Right lobe of liver (tissue), 4 donors: ENCODE data around the gene ZNF319.

Experiments used
- POLR2A ChIP-seq: fragments of 450-650 bp; IDR thresholded peaks from one replicate; pipeline ENCODE4 v1.6.1; 2017; ENCODE audit warnings: antibody characterized with exemption, mild to moderate bottlenecking
- TF ChIP-seq, protein P1 (sequence below), 4 donors: fragments of 200-600 bp in 3 of 4; fragments of 450-650 bp in 1 of 4; IDR thresholded peaks; one replicate each; pipeline versions ENCODE4 v1.5.1 to v1.8.0; 2016 to 2022; ENCODE audit warnings: antibody characterized with exemption in 4 of 4, mild to moderate bottlenecking in 2 of 4
- donor health status: DM: no; HTN: no; CAD: no.
- donor health status: DM: no; HTN: no; CAD: no.
- donor health status: DM: no; HTN: yes; CAD: no.

DNA sequence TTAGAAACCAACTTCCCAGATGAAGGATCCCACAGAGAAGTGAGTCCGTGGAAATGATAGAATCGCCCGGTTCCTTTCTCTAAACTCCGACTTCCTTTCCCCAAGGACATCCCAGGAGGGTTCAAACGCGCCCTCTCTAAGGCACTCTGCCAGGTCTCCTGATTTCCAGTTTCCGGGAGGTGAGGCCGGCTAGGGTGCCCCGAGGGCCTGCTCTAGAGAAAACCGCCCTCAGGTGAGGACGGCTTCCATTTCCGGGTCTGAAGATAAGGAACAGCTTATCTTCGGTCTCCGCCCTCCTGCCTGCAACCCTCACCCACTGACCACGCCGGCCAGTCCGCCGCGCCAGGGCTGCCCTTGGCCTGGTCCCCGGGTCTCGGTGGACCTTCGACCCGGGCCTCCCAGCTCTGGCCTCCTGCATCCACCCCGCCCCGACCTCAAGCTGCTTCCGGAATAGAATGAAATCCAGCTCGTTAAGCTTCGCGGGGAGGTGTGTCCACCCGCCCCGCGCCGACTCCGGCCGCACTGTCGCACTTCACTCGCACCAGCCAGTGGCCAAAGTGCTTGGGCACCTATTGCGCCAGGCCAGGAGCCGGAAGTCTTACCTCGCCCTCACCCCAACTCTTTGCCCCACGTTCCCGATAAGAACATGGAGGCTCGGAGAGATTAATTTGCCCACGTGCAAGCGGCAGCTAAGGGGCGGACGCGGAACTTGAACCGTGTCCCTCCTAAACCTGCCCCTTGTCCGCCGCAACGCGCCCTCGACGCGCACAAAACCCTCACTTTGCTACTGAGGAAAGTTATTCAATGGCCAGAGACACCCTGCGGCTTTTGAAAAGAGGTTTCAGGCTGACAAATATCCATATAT lies 24.2 kb upstream of the ZNF319 start:
- TF ChIP-seq, protein P1, sequence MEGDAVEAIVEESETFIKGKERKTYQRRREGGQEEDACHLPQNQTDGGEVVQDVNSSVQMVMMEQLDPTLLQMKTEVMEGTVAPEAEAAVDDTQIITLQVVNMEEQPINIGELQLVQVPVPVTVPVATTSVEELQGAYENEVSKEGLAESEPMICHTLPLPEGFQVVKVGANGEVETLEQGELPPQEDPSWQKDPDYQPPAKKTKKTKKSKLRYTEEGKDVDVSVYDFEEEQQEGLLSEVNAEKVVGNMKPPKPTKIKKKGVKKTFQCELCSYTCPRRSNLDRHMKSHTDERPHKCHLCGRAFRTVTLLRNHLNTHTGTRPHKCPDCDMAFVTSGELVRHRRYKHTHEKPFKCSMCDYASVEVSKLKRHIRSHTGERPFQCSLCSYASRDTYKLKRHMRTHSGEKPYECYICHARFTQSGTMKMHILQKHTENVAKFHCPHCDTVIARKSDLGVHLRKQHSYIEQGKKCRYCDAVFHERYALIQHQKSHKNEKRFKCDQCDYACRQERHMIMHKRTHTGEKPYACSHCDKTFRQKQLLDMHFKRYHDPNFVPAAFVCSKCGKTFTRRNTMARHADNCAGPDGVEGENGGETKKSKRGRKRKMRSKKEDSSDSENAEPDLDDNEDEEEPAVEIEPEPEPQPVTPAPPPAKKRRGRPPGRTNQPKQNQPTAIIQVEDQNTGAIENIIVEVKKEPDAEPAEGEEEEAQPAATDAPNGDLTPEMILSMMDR (IDR thresholded peaks at IDR 0.05) = no peak
- peak; percentile 38 for TF ChIP-seq POLR2A
